Tibial artery (tissue), 4 donors: ENCODE results near the gene GRIFIN.

Source experiments
- DNase-seq, 2 donors: peaks; one replicate each; pipeline ENCODE4 v3.0.0-alpha.2; 2019
- H3K27ac ChIP-seq, 2 donors: fragments of 200-600 bp; sonication (generic) in 1 of 2; 1 replicate in 1 of 2; 2 replicates in 1 of 2; pipeline ENCODE4 v1.5.1; 2018 to 2019; ENCODE audit warnings: mild to moderate bottlenecking in 1 of 2
- H3K27me3 ChIP-seq, 2 donors: fragments of 200-600 bp; sonication (generic) in 1 of 2; one replicate each; pipeline versions ENCODE4 v1.5.1 to v1.6.0; 2016 to 2019
- H3K36me3 ChIP-seq, 3 donors: fragments of 200-600 bp; sonication (generic) in 2 of 3; one replicate each; pipeline ENCODE4 v1.5.1; 2016 to 2019; ENCODE audit warnings: mild to moderate bottlenecking in 2 of 3
- H3K4me1 ChIP-seq, 4 donors: fragments of 200-600 bp; sonication (generic) in 2 of 4; 1 replicate in 3 of 4; 2 replicates in 1 of 4; pipeline ENCODE4 v1.5.1; 2016 to 2019
- H3K4me3 ChIP-seq, 2 donors: fragments of 200-600 bp; sonication (generic) in 1 of 2; 1 replicate in 1 of 2; 2 replicates in 1 of 2; pipeline ENCODE4 v1.5.1; 2018 to 2019; ENCODE audit warnings: mild to moderate bottlenecking in 2 of 2
- H3K9me3 ChIP-seq, 3 donors: fragments of 200-600 bp; sonication (generic) in 1 of 3; one replicate each; pipeline ENCODE4 v1.5.1; 2016 to 2019
- CTCF ChIP-seq, 2 experiments: fragments of 200-600 bp in 1 of 2; fragments of 450-650 bp in 1 of 2; IDR thresholded peaks; one replicate each; pipeline ENCODE4 v1.5.1; 2017 to 2019; ENCODE audit warnings: antibody characterized with exemption in 2 of 2, mild to moderate bottlenecking in 1 of 2, moderate library complexity in 1 of 2
- intact Hi-C: fragments of 100-400 bp; cut with DNase I; formaldehyde crosslinking; loops from one replicate; pipeline ENCODE4 v1.15.0; 2023; ENCODE audit warnings: low total_unique reads

The GRIFIN gene

GRCh38 chr7:2510909-2511768, 34.9 kb upstream of the GRIFIN start:
- Histone ChIP-seq H3K4me3 (no peak overlapping the region), H3K9me3 (no peaks in the 10 kb centered on the region), H3K27ac (no peak overlapping the region), H3K36me3 (no peaks in the 10 kb centered on the region), H3K27me3 (no peaks in the 10 kb centered on the region), H3K4me1 (peaks cover 0 to 25% (median 0%) of the 10 kb centered on the region in 4 donors)
- intact Hi-C loops, result no loop called here
- DNase-seq, result no peak
- TF ChIP-seq CTCF (IDR thresholded peaks at IDR 0.05), result no peak

- Histone ChIP-seq H3K27me3 (no peaks in the 10 kb centered on the region), H3K4me1 (peaks cover 0 to 25% (median 0%) of the 10 kb centered on the region in 4 donors), H3K4me3 (no peak overlapping the region), H3K36me3 (no peaks in the 10 kb centered on the region), H3K27ac (no peak overlapping the region), H3K9me3 (no peaks in the 10 kb centered on the region)
- DNase-seq, result no peak
- intact Hi-C loops, result no loop called here
- no peak for TF ChIP-seq CTCF (IDR thresholded peaks at IDR 0.05)
Measured at GRCh38 chr7:2510130-2510776, 34.1 kb upstream of the GRIFIN start.

- no peaks in the 10 kb centered on the region for H3K9me3 ChIP-seq
- H3K36me3 ChIP-seq, result no peaks in the 10 kb centered on the region
- H3K4me1 ChIP-seq, result peaks cover 0 to 25% (median 0%) of the 10 kb centered on the region in 4 donors
- no peaks in the 10 kb centered on the region for H3K27me3 ChIP-seq
- no peak overlapping the region for H3K27ac ChIP-seq
- TF ChIP-seq CTCF (IDR thresholded peaks at IDR 0.05), result no peak
- intact Hi-C loops, result no loop called here
- H3K4me3 ChIP-seq, result no peak overlapping the region
- DNase-seq, result no peak
Measured at GRCh38 chr7:2509298-2509906, 33.2 kb upstream of the GRIFIN start.

GRCh38 chr7:2508327-2509215, 32.4 kb upstream of the GRIFIN start:
- peaks cover 0 to 25% (median 0%) of the 10 kb centered on the region in 4 donors for H3K4me1 ChIP-seq

More at GRCh38 chr7:2508327-2509215, 32.4 kb upstream of the GRIFIN start:
- no peak overlapping the region for H3K4me3 ChIP-seq
- peak in 1 of 2 donors; percentile 62 for DNase-seq
- no peaks in the 10 kb centered on the region for H3K36me3 ChIP-seq
- H3K27ac ChIP-seq, result no peak overlapping the region
- TF ChIP-seq CTCF (IDR thresholded peaks at IDR 0.05), result no peak
- H3K9me3 ChIP-seq, result no peaks in the 10 kb centered on the region
- H3K27me3 ChIP-seq, result peaks cover 0 to 2% of the 10 kb centered on the region in 2 donors
- intact Hi-C loops, result no loop called here
